ENCODE data around the gene STAP2.

- TF ChIP-seq SP1 (IDR thresholded peaks at IDR 0.05) (no peak), TARDBP (IDR thresholded peaks at IDR 0.05) (no peak), SUZ12 (IDR thresholded peaks at IDR 0.05) (no peak), CTBP1 (IDR thresholded peaks at IDR 0.05; ENCODE audit: borderline replicate concordance) (no peak), FOXA1 (IDR thresholded peaks at IDR 0.05) (no peak), FOXK2 (IDR thresholded peaks at IDR 0.05) (no peak), BHLHE40 (IDR thresholded peaks at IDR 0.05; ENCODE audit: borderline replicate concordance) (no peak)
Measured at GRCh38 chr19:4320419-4320818, 18.2 kb downstream of the STAP2 start.

All from HEK293T (cell line).